ENCODE data around the gene PTPN14. TPM values are rescaled to one million over a fixed set of nuclear protein-coding genes. Genes with fewer than 3 reads are reported as not detected.

The PTPN14 gene
- total and polyA plus RNA-seq, 2 experiments from 2014 or later, result 18.7 to 70.2 TPM

GRCh38 chr1:214351551-214352277 lies 199.7 kb downstream of the PTPN14 start:
- H3K9me3 Mint-ChIP-seq, result no peaks in the 10 kb centered on the region
- H3K27ac ChIP-seq (ENCODE audit: low read depth), result no peak overlapping the region
- ATAC-seq, result no peak
- no peaks in the 10 kb centered on the region for H3K27me3 ChIP-seq (ENCODE audit: insufficient read depth)
- H3K4me2 ChIP-seq, result no peak overlapping the region
- H3K9me2 ChIP-seq (ENCODE audit: insufficient read depth), result no peaks in the 10 kb centered on the region; the same call in 1 of the 2 replicates
- H3K4me3 Mint-ChIP-seq, result no peak overlapping the region
- H3K27me3 Mint-ChIP-seq (ENCODE audit: insufficient read depth, low read depth, poor library complexity), result no peaks in the 10 kb centered on the region
- no peak overlapping the region for H3K4me3 ChIP-seq
- H3F3A ChIP-seq (replicated peaks; ENCODE audit: low read depth), result no peaks in the 10 kb centered on the region
- H4K20me1 ChIP-seq (replicated peaks; ENCODE audit: insufficient read depth), result no peaks in the 10 kb centered on the region
- H3K4me1 ChIP-seq (ENCODE audit: insufficient read depth), result peaks cover 21% of the 10 kb centered on the region; the same call in 1 of the 2 replicates
- no peak for DNase-seq (ENCODE audit: low spot score)
- no peak overlapping the region for H3K27ac Mint-ChIP-seq
- H2AFZ ChIP-seq, result no peak overlapping the region
- H3K4me1 Mint-ChIP-seq, result peaks cover 30% of the 10 kb centered on the region
- peaks cover 38% of the 10 kb centered on the region for H3K36me3 Mint-ChIP-seq (ENCODE audit: low read depth)
- H3K36me3 ChIP-seq (ENCODE audit: insufficient read depth), result peaks cover 8% of the 10 kb centered on the region; the same call in 1 of the 2 replicates
- TF ChIP-seq EZH2phosphoT487 (IDR thresholded peaks at IDR 0.05; ENCODE audit: unreplicated experiment) (no peak), EZH2 (IDR thresholded peaks at IDR 0.05; ENCODE audit: low read depth, unreplicated experiment) (no peak), ZNF114 (CRISPR knock-in tag; IDR thresholded peaks at IDR 0.05) (no peak), POLR2AphosphoS5 (IDR thresholded peaks at IDR 0.05; ENCODE audit: low read depth) (no peak), ZNF331 (CRISPR knock-in tag; IDR thresholded peaks at IDR 0.05; ENCODE audit: low read depth) (no peak), CTCF (conservative IDR thresholded peaks at IDR 0.05; ENCODE audit: low read depth in 2 of 2) (no peak), STAT1 (IDR thresholded peaks at IDR 0.05; ENCODE audit: unreplicated experiment) (no peak), NANOG (IDR thresholded peaks at IDR 0.05; ENCODE audit: borderline replicate concordance) (no peak), JUNB (IDR thresholded peaks at IDR 0.05; ENCODE audit: unreplicated experiment) (no peak), CREB1 (CRISPR knock-in tag; IDR thresholded peaks at IDR 0.05; ENCODE audit: low read depth) (no peak)
- TF ChIP-seq, protein P1, sequence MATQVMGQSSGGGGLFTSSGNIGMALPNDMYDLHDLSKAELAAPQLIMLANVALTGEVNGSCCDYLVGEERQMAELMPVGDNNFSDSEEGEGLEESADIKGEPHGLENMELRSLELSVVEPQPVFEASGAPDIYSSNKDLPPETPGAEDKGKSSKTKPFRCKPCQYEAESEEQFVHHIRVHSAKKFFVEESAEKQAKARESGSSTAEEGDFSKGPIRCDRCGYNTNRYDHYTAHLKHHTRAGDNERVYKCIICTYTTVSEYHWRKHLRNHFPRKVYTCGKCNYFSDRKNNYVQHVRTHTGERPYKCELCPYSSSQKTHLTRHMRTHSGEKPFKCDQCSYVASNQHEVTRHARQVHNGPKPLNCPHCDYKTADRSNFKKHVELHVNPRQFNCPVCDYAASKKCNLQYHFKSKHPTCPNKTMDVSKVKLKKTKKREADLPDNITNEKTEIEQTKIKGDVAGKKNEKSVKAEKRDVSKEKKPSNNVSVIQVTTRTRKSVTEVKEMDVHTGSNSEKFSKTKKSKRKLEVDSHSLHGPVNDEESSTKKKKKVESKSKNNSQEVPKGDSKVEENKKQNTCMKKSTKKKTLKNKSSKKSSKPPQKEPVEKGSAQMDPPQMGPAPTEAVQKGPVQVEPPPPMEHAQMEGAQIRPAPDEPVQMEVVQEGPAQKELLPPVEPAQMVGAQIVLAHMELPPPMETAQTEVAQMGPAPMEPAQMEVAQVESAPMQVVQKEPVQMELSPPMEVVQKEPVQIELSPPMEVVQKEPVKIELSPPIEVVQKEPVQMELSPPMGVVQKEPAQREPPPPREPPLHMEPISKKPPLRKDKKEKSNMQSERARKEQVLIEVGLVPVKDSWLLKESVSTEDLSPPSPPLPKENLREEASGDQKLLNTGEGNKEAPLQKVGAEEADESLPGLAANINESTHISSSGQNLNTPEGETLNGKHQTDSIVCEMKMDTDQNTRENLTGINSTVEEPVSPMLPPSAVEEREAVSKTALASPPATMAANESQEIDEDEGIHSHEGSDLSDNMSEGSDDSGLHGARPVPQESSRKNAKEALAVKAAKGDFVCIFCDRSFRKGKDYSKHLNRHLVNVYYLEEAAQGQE (IDR thresholded peaks at IDR 0.05; ENCODE audit: unreplicated experiment), result no peak
- TF ChIP-seq, protein P2, sequence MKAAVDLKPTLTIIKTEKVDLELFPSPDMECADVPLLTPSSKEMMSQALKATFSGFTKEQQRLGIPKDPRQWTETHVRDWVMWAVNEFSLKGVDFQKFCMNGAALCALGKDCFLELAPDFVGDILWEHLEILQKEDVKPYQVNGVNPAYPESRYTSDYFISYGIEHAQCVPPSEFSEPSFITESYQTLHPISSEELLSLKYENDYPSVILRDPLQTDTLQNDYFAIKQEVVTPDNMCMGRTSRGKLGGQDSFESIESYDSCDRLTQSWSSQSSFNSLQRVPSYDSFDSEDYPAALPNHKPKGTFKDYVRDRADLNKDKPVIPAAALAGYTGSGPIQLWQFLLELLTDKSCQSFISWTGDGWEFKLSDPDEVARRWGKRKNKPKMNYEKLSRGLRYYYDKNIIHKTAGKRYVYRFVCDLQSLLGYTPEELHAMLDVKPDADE (IDR thresholded peaks at IDR 0.05), result no peak
- TF ChIP-seq, protein P3, sequence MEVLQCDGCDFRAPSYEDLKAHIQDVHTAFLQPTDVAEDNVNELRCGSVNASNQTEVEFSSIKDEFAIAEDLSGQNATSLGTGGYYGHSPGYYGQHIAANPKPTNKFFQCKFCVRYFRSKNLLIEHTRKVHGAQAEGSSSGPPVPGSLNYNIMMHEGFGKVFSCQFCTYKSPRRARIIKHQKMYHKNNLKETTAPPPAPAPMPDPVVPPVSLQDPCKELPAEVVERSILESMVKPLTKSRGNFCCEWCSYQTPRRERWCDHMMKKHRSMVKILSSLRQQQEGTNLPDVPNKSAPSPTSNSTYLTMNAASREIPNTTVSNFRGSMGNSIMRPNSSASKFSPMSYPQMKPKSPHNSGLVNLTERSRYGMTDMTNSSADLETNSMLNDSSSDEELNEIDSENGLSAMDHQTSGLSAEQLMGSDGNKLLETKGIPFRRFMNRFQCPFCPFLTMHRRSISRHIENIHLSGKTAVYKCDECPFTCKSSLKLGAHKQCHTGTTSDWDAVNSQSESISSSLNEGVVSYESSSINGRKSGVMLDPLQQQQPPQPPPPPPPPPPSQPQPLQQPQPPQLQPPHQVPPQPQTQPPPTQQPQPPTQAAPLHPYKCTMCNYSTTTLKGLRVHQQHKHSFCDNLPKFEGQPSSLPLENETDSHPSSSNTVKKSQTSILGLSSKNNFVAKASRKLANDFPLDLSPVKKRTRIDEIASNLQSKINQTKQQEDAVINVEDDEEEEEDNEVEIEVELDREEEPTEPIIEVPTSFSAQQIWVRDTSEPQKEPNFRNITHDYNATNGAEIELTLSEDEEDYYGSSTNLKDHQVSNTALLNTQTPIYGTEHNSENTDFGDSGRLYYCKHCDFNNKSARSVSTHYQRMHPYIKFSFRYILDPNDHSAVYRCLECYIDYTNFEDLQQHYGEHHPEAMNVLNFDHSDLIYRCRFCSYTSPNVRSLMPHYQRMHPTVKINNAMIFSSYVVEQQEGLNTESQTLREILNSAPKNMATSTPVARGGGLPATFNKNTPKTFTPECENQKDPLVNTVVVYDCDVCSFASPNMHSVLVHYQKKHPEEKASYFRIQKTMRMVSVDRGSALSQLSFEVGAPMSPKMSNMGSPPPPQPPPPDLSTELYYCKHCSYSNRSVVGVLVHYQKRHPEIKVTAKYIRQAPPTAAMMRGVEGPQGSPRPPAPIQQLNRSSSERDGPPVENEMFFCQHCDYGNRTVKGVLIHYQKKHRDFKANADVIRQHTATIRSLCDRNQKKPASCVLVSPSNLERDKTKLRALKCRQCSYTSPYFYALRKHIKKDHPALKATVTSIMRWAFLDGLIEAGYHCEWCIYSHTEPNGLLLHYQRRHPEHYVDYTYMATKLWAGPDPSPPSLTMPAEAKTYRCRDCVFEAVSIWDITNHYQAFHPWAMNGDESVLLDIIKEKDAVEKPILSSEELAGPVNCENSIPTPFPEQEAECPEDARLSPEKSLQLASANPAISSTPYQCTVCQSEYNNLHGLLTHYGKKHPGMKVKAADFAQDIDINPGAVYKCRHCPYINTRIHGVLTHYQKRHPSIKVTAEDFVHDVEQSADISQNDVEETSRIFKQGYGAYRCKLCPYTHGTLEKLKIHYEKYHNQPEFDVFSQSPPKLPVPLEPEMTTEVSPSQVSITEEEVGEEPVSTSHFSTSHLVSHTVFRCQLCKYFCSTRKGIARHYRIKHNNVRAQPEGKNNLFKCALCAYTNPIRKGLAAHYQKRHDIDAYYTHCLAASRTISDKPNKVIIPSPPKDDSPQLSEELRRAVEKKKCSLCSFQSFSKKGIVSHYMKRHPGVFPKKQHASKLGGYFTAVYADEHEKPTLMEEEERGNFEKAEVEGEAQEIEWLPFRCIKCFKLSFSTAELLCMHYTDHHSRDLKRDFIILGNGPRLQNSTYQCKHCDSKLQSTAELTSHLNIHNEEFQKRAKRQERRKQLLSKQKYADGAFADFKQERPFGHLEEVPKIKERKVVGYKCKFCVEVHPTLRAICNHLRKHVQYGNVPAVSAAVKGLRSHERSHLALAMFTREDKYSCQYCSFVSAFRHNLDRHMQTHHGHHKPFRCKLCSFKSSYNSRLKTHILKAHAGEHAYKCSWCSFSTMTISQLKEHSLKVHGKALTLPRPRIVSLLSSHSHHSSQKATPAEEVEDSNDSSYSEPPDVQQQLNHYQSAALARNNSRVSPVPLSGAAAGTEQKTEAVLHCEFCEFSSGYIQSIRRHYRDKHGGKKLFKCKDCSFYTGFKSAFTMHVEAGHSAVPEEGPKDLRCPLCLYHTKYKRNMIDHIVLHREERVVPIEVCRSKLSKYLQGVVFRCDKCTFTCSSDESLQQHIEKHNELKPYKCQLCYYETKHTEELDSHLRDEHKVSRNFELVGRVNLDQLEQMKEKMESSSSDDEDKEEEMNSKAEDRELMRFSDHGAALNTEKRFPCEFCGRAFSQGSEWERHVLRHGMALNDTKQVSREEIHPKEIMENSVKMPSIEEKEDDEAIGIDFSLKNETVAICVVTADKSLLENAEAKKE (CRISPR knock-in tag; IDR thresholded peaks at IDR 0.05), result no peak
- no peaks in the 10 kb centered on the region for H3K79me2 ChIP-seq (replicated peaks; ENCODE audit: insufficient read depth)

All from GM23338 (cell line).